Measurements from ENCODE around the gene SLC10A1.

SLC10A1 gene

DNA sequence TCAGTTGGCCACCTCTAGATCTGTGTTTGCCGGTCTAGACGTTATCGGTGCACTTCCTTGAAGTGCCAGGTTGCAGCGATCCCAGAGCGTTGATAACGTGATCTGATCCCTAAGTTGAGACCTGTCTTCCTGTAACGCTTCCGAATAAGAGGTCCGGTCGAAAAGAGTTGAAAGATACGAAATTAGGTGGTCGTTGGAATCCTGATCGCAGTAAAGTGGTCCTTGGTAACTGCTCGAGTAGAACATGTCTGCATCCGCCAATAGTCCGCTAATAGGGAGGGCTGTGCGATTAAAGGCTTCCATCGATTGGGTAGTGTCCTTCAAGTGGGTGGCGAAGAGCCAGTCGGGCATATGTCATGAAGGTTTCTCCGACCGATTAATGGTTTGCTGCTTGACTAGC, 27.4 kb downstream of the SLC10A1 start:
- no peak overlapping the region for H3K4me3 ChIP-seq (ENCODE audit: low read depth, low read length)
- DNase-seq (ENCODE audit: low read depth, low spot score), result no peak
- TF ChIP-seq, protein P1, sequence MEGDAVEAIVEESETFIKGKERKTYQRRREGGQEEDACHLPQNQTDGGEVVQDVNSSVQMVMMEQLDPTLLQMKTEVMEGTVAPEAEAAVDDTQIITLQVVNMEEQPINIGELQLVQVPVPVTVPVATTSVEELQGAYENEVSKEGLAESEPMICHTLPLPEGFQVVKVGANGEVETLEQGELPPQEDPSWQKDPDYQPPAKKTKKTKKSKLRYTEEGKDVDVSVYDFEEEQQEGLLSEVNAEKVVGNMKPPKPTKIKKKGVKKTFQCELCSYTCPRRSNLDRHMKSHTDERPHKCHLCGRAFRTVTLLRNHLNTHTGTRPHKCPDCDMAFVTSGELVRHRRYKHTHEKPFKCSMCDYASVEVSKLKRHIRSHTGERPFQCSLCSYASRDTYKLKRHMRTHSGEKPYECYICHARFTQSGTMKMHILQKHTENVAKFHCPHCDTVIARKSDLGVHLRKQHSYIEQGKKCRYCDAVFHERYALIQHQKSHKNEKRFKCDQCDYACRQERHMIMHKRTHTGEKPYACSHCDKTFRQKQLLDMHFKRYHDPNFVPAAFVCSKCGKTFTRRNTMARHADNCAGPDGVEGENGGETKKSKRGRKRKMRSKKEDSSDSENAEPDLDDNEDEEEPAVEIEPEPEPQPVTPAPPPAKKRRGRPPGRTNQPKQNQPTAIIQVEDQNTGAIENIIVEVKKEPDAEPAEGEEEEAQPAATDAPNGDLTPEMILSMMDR (IDR thresholded peaks at IDR 0.05; ENCODE audit: insufficient read depth, low read length, missing control alignments), result no peak
- POLR2A ChIA-PET, result no interaction called here
- CTCF ChIA-PET, result no interaction called here

DNA sequence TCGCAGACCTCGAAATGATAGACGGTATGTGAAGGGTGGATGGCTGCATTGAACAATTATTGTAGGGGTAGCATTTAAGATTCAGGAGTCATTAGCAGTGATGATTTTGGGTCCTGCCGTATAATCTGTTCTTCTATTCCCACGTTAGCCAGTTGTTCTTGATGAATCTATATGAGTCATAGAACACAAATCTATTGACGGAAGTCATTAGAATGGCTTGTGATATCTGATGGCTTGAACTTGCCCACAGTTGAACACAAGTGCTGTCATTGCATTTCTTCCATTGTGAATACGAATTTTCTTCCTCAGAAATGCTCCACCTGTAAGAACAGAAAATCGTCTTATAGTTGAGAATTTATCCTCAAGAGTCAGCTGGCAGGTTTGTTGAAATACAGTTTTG, 28.2 kb downstream of the SLC10A1 start:
- TF ChIP-seq, protein P1 (IDR thresholded peaks at IDR 0.05; ENCODE audit: insufficient read depth, low read length, missing control alignments), result no peak
- DNase-seq (ENCODE audit: low read depth, low spot score), result no peak
- peak overlapping the region; percentile 99 for H3K4me3 ChIP-seq (ENCODE audit: low read depth, low read length)
- POLR2A ChIA-PET, result no interaction called here
- CTCF ChIA-PET, result interaction anchor here (1.8 kb wide), 1 partner anchor 184 kb away, joined by 4 read pairs; no protein-coding TSS in a partner anchor

DNA sequence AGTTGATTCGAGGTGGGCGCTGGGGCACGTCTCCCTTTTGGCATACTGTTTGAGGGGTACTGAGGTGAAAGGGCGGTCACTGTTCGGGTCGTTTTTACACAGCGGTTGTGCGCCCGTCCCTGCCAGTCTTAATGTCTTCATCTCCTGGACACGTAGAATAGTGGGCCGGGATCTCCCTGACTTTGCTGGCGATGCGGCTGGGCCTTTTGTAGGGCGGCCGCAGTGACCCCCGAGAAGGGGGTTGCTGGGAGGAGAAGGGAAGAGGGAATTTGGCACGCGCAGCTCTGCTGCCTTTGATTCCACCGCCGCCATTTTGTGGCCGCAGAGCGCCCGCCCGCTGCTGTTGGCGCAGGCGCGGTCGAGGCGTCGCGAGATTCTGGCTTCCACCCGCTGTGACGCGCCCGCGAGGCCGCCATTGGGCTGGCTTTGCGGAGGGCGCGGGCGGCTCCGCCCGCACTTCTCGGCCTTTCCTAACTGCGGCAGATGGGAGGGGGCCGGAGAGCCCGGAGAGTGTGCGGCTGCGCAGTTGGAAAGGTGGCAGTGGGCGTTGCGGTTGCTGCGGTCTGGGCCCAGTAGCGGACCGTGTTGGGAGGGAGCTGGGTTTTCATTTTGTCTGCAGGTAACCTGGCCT, 29.6 kb downstream of the SLC10A1 start:
- TF ChIP-seq, protein P1 (IDR thresholded peaks at IDR 0.05; ENCODE audit: insufficient read depth, low read length, missing control alignments), result no peak
- CTCF ChIA-PET, result interaction anchor here (1.8 kb wide), 1 partner anchor 182 kb away, joined by 4 read pairs; no protein-coding TSS in a partner anchor
- peak; percentile 38 for DNase-seq (ENCODE audit: low read depth, low spot score)
- peak overlapping the region; percentile 99 for H3K4me3 ChIP-seq (ENCODE audit: low read depth, low read length)
- POLR2A ChIA-PET, result interaction anchor here (0.6 to 2.3 kb wide), 10 partner anchors 8 to 932 kb away, joined by 3 to 7 read pairs (median 3); no protein-coding TSS in a partner anchor

DNA sequence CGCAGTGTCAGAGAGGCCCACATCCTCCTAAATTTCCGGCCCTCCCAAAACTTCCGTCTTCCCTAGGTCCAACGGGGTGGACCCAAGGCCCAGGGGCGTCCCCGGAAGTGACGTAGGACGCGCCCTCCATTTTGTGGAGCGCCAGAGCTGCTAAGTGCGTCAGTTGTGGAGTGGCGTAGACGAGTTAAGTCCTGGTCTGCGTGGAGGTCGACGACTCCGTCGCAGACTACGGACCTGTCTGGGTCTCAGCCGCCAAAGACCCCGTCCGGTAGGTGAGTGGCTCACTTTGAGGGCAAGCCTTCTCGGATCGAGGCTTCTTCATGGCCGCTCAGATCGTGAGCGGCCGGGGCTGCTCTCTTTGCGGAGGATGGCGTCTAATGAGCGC, 30.1 kb downstream of the SLC10A1 start, which contains the start of gene SRSF5:
Gene SRSF5, plus strand, starts transcription at position 159 of the 385 bp plus-strand sequence. CDS start 1,015 bp downstream, outside the sequence.
- TF ChIP-seq, protein P1 (IDR thresholded peaks at IDR 0.05; ENCODE audit: insufficient read depth, low read length, missing control alignments), result no peak
- CTCF ChIA-PET, result interaction anchor here (1.4 to 1.5 kb wide), 2 partner anchors 11 to 182 kb away, joined by 4 to 6 read pairs; no protein-coding TSS in a partner anchor
- H3K4me3 ChIP-seq (ENCODE audit: low read depth, low read length), result peak within 1 kb of the TSS; percentile 99
- POLR2A ChIA-PET, result interaction anchor here (0.6 to 2.3 kb wide), 10 partner anchors 10 to 209 kb away, joined by 3 to 7 read pairs (median 4); partner anchors contain the start of gene SUSD6
- DNase-seq (ENCODE audit: low read depth, low spot score), result peak; percentile 88

DNA sequence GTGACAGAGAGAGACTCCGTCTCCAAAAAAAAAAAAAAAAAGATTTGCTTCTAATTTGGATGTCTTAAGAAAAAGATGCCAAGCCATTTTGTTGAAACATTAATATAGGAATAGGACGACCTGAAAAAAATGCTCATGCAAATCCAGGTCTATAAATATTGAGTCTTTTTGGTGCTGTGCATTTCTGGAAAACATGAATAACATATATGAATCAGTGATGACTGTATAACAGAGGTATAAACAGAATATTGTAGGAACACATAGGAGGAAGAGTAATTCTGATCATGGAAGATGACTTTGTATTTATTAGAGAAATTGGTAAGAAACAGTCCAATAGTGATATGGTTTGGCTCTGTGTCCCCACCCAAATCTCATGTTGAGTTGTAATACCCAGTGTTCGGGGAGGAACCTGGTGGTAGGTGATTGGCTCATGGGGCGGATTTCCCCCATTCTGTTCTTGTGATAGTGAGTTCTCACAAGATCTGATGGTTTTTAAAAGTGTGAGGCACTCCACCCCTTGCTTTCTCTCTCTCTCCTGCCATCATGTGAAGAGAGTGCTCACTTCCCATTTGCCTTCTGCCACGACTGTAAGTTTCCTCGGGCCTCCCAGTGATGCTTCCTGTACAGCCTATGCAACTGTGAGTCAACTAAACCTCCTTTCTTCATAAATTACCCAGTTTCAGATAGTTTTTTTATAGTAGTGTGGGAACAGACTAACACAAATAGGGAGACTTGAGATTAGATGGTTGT, 33.1 kb downstream of the SLC10A1 start:
- DNase-seq (ENCODE audit: low read depth, low spot score), result no peak
- ChIA-PET POLR2A (no interaction called here), CTCF (interaction anchor here (0.5 kb wide), 1 partner anchor 160 kb away, joined by 3 read pairs; no protein-coding TSS in a partner anchor)
- TF ChIP-seq, protein P1 (IDR thresholded peaks at IDR 0.05; ENCODE audit: insufficient read depth, low read length, missing control alignments), result no peak
- no peak overlapping the region for H3K4me3 ChIP-seq (ENCODE audit: low read depth, low read length)

DNA sequence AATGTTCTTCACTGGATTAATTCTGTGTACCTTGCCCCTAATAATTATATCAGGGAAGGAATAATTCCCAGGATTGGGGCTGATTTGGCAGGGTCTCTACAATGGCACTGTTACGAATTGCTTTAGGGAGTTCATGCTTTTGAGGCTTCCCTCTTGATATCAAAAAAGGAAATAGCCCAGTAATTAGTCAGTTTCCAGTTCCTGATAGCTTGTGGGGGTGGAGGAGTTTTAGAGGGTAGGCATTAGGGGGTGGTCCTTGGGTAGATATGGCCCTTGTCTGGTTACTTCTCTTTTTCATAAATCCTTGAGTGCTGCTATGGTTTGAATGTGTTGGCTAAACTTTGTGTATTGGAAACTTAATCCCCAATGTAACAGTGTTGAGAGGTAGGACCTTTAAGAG, 36.2 kb downstream of the SLC10A1 start:
- H3K4me3 ChIP-seq (ENCODE audit: low read depth, low read length), result no peak overlapping the region
- POLR2A ChIA-PET, result no interaction called here
- DNase-seq (ENCODE audit: low read depth, low spot score), result no peak
- CTCF ChIA-PET, result interaction anchor here (2.2 kb wide), 1 partner anchor 176 kb away, joined by 7 read pairs; no protein-coding TSS in a partner anchor
- TF ChIP-seq, protein P1 (IDR thresholded peaks at IDR 0.05; ENCODE audit: insufficient read depth, low read length, missing control alignments), result no peak

All from AG04449 (cell line).